ENCODE results near the gene OR10H2.

The OR10H2 gene

DNA sequence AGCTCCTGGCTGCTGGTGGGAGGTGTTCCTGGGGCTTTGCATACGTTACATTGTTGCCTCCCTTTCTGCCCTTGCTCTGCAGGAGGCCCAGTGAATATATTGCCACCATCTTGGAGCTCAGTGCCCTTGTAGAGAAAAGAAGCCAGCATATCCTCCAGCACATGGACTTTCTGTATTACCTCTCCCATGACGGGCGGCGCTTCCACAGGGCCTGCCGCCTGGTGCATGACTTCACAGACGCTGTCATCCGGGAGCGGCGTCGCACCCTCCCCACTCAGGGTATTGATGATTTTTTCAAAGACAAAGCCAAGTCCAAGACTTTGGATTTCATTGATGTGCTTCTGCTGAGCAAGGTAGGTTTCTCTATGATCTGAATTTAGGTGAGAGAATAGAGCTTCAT lies 44.4 kb upstream of the OR10H2 start:
- Histone ChIP-seq H4K20me1 (ENCODE audit: insufficient read depth, low read length) (no peaks in the 10 kb centered on the region), H3K9ac (ENCODE audit: low read length) (no peak overlapping the region), H3K4me3 (ENCODE audit: low read length) (no peak overlapping the region), H3K4me1 (ENCODE audit: low read length) (no peaks in the 10 kb centered on the region), H3K36me3 (replicated peaks; ENCODE audit: low read depth, low read length) (no peaks in the 10 kb centered on the region), H3K4me2 (ENCODE audit: low read length) (no peak overlapping the region), H2AFZ (ENCODE audit: low read depth, low read length) (no peak overlapping the region), H3K27me3 (ENCODE audit: low read depth, low read length) (no peaks in the 10 kb centered on the region), H3K27ac (ENCODE audit: low read length) (no peak overlapping the region), H3K79me2 (ENCODE audit: low read length) (no peaks in the 10 kb centered on the region), H3K9me3 (ENCODE audit: insufficient read depth, low read length) (no peaks in the 10 kb centered on the region)
- TF ChIP-seq EZH2phosphoT487 (IDR thresholded peaks at IDR 0.05; ENCODE audit: low read depth) = no peak

- Histone ChIP-seq H3K36me3 (replicated peaks; ENCODE audit: low read depth, low read length) (no peaks in the 10 kb centered on the region), H3K27ac (ENCODE audit: low read length) (no peak overlapping the region), H3K4me2 (ENCODE audit: low read length) (no peak overlapping the region), H2AFZ (ENCODE audit: low read depth, low read length) (no peak overlapping the region), H3K4me3 (ENCODE audit: low read length) (no peak overlapping the region), H3K9ac (ENCODE audit: low read length) (no peak overlapping the region), H3K9me3 (ENCODE audit: insufficient read depth, low read length) (no peaks in the 10 kb centered on the region), H4K20me1 (ENCODE audit: insufficient read depth, low read length) (no peaks in the 10 kb centered on the region), H3K4me1 (ENCODE audit: low read length) (no peaks in the 10 kb centered on the region), H3K79me2 (ENCODE audit: low read length) (no peaks in the 10 kb centered on the region), H3K27me3 (ENCODE audit: low read depth, low read length) (no peaks in the 10 kb centered on the region)
- TF ChIP-seq, protein P1, sequence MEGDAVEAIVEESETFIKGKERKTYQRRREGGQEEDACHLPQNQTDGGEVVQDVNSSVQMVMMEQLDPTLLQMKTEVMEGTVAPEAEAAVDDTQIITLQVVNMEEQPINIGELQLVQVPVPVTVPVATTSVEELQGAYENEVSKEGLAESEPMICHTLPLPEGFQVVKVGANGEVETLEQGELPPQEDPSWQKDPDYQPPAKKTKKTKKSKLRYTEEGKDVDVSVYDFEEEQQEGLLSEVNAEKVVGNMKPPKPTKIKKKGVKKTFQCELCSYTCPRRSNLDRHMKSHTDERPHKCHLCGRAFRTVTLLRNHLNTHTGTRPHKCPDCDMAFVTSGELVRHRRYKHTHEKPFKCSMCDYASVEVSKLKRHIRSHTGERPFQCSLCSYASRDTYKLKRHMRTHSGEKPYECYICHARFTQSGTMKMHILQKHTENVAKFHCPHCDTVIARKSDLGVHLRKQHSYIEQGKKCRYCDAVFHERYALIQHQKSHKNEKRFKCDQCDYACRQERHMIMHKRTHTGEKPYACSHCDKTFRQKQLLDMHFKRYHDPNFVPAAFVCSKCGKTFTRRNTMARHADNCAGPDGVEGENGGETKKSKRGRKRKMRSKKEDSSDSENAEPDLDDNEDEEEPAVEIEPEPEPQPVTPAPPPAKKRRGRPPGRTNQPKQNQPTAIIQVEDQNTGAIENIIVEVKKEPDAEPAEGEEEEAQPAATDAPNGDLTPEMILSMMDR (IDR thresholded peaks at IDR 0.05; ENCODE audit: low read depth, low read length) = no peak
- no peak for TF ChIP-seq EZH2phosphoT487 (IDR thresholded peaks at IDR 0.05; ENCODE audit: low read depth)
Measured at GRCh38 chr19:15684828-15685227, 43.0 kb upstream of the OR10H2 start.

- Histone ChIP-seq H4K20me1 (ENCODE audit: insufficient read depth, low read length) (no peaks in the 10 kb centered on the region), H3K9ac (ENCODE audit: low read length) (no peak overlapping the region), H3K36me3 (replicated peaks; ENCODE audit: low read depth, low read length) (no peaks in the 10 kb centered on the region), H3K9me3 (ENCODE audit: insufficient read depth, low read length) (no peaks in the 10 kb centered on the region), H3K79me2 (ENCODE audit: low read length) (no peaks in the 10 kb centered on the region), H3K27ac (ENCODE audit: low read length) (no peak overlapping the region), H2AFZ (ENCODE audit: low read depth, low read length) (no peak overlapping the region), H3K27me3 (ENCODE audit: low read depth, low read length) (peaks cover 9% of the 10 kb centered on the region; the same call in 1 of the 2 replicates), H3K4me1 (ENCODE audit: low read length) (no peaks in the 10 kb centered on the region), H3K4me2 (ENCODE audit: low read length) (no peak overlapping the region), H3K4me3 (ENCODE audit: low read length) (no peak overlapping the region)
- TF ChIP-seq, protein P1 (IDR thresholded peaks at IDR 0.05; ENCODE audit: low read depth, low read length) = no peak
- no peak for TF ChIP-seq EZH2phosphoT487 (IDR thresholded peaks at IDR 0.05; ENCODE audit: low read depth)
Measured at GRCh38 chr19:15696654-15697194, 31.1 kb upstream of the OR10H2 start.

GRCh38 chr19:15701757-15702533 lies 25.9 kb upstream of the OR10H2 start:
- H3K9me3 ChIP-seq (ENCODE audit: insufficient read depth, low read length) = no peaks in the 10 kb centered on the region
- TF ChIP-seq, protein P1 (IDR thresholded peaks at IDR 0.05; ENCODE audit: low read depth, low read length) = no peak
- TF ChIP-seq EZH2phosphoT487 (IDR thresholded peaks at IDR 0.05; ENCODE audit: low read depth) = no peak

More at GRCh38 chr19:15701757-15702533, 25.9 kb upstream of the OR10H2 start:
- Histone ChIP-seq H3K27ac (ENCODE audit: low read length) (no peak overlapping the region), H3K4me3 (ENCODE audit: low read length) (no peak overlapping the region), H3K4me2 (ENCODE audit: low read length) (no peak overlapping the region), H4K20me1 (ENCODE audit: insufficient read depth, low read length) (no peaks in the 10 kb centered on the region), H3K79me2 (ENCODE audit: low read length) (no peaks in the 10 kb centered on the region), H3K4me1 (ENCODE audit: low read length) (no peaks in the 10 kb centered on the region), H3K36me3 (replicated peaks; ENCODE audit: low read depth, low read length) (no peaks in the 10 kb centered on the region), H2AFZ (ENCODE audit: low read depth, low read length) (no peak overlapping the region), H3K27me3 (ENCODE audit: low read depth, low read length) (peaks cover 9% of the 10 kb centered on the region; the same call in 1 of the 2 replicates), H3K9ac (ENCODE audit: low read length) (no peak overlapping the region)
